Pancreas (tissue), 10 donors: ENCODE data around the gene EVC. TPM values are rescaled to one million over a fixed set of nuclear protein-coding genes. Genes with fewer than 3 reads are reported as not detected.

ENCODE experiments used
- ATAC-seq, 4 donors: fragments of 200-7000 bp; cut with Tn5 transposase; one replicate each; pipeline versions ENCODE4 v1.8.0 to v1.9.1; 2020; ENCODE audit warnings: mild to moderate bottlenecking in 4 of 4, moderate library complexity in 4 of 4
- DNase-seq, 6 donors: peaks; one replicate each; pipeline ENCODE4 v3.0.0-alpha.2; 2020
- FAIRE-seq: peaks from 2 replicates; lab custom pipeline; 2012; peaks lifted over from hg19 to GRCh38; lab: Jason Lieb, UNC
- H3K27ac ChIP-seq, 4 donors: fragments of 200-600 bp; sonication (generic); 1 replicate in 3 of 4; 2 replicates in 1 of 4; pipeline versions ENCODE4 v1.5.0 to v1.8.0; 2020
- H3K27me3 ChIP-seq, 4 donors: fragments of 200-600 bp; one replicate each; pipeline ENCODE4 v1.8.0; 2021
- H3K36me3 ChIP-seq, 3 donors: fragments of 200-600 bp; sonication (generic) in 1 of 3; one replicate each; pipeline versions ENCODE4 v1.5.0 to v1.8.0; 2020 to 2021
- H3K4me1 ChIP-seq, 3 donors: fragments of 200-600 bp; one replicate each; pipeline ENCODE4 v1.8.0; 2021
- H3K4me3 ChIP-seq, 4 donors: fragments of 200-600 bp; sonication (generic) in 2 of 4; one replicate each; pipeline versions ENCODE4 v1.5.0 to v1.8.0; 2020 to 2021
- H3K9me3 ChIP-seq, 4 donors: fragments of 200-600 bp; one replicate each; pipeline ENCODE4 v1.8.0; 2021
- CTCF ChIP-seq, 4 donors: fragments of 200-600 bp; sonication (generic) in 3 of 4; IDR thresholded peaks; one replicate each; pipeline versions ENCODE4 v1.5.0 to v1.8.0; 2021; ENCODE audit warnings: antibody characterized with exemption in 4 of 4
- WGBS, 2 donors: extraction: QIAGEN DNeasy Blood & Tissue Kit; methylation state at CpG; one replicate each; pipeline ENCODE4 v1.1.7; 2013; 5-methylcytosine and 5-hydroxymethylcytosine counted together
- intact Hi-C, 3 donors: fragments of 100-400 bp; cut with DNase I; formaldehyde crosslinking; loops; one replicate each; pipeline versions ENCODE4 v1.11.1 to v1.14.2; 2022
- polyA plus RNA-seq, 2 donors: library from polyadenylated mRNA; stranded (reverse); fragments of 200-250 nt; gene quantifications; one replicate each; pipeline ENCODE4 v1.2.3, GENCODE V29; 2013
- total RNA-seq, 6 donors: library from RNA; stranded (reverse); fragmentation: NEBNext Ultra II Directional in 4 of 6; extraction: Animal tissue kit (Norgen Biotek cat#: 25700) in 4 of 6; gene quantifications; one replicate each; pipeline versions ENCODE4 v1.2.1 to v1.2.4, GENCODE V29; 2021 to 2023
- donor health status: healthy with polysubstance abuse.
- donor health status: DM: no; HTN: no; CAD: no; lungs with moderate emphysema.
- donor health status: DM: no; HTN: no; CAD: no.
- donor health status: control.
- donor health status: control.
- donor health status: Bipolar disorder and iron deficiency.
- donor health status: DM: yes; HTN: yes; CAD: no.
- donor health status: DM: no; HTN: no; CAD: no.
- donor health status: DM: no; HTN: no; CAD: no.
- donor health status: DM: yes; HTN: yes; CAD: no.

Gene EVC
- total and polyA plus RNA-seq, 8 donors = 2.8 to 17.8 (median 11.9) TPM

- intact Hi-C loops = no loop called here
- Histone ChIP-seq H3K27me3 (no peaks in the 10 kb centered on the region), H3K36me3 (no peaks in the 10 kb centered on the region), H3K9me3 (no peaks in the 10 kb centered on the region), H3K4me3 (no peak overlapping the region), H3K4me1 (no peaks in the 10 kb centered on the region), H3K27ac (no peak overlapping the region)
- no peak for TF ChIP-seq CTCF (IDR thresholded peaks at IDR 0.05)
- ATAC-seq = no peak
- WGBS, 2 donors = 55 to 66% methylated on average over 2 of the region's 2 CpGs
- no peak for FAIRE-seq
- no peak for DNase-seq
Measured at GRCh38 chr4:5857199-5857598, 146.2 kb downstream of the EVC start.

- H3K4me1 ChIP-seq = no peaks in the 10 kb centered on the region
- H3K36me3 ChIP-seq = no peaks in the 10 kb centered on the region
- intact Hi-C loops = no loop called here
- DNase-seq (no peak), ATAC-seq (no peak), FAIRE-seq (no peak)
- H3K27ac ChIP-seq = no peak overlapping the region
- WGBS, 2 donors = 64 to 72% methylated on average over 16 of the region's 16 CpGs
- H3K9me3 ChIP-seq = no peaks in the 10 kb centered on the region
- no peak for TF ChIP-seq CTCF (IDR thresholded peaks at IDR 0.05)
- no peak overlapping the region for H3K4me3 ChIP-seq
- H3K27me3 ChIP-seq = no peaks in the 10 kb centered on the region
Measured at GRCh38 chr4:5858020-5858769, 147.2 kb downstream of the EVC start.

GRCh38 chr4:5863461-5864113 lies 152.6 kb downstream of the EVC start:
- Histone ChIP-seq H3K4me3 (no peak overlapping the region), H3K4me1 (no peaks in the 10 kb centered on the region), H3K36me3 (no peaks in the 10 kb centered on the region), H3K27ac (no peak overlapping the region), H3K27me3 (no peaks in the 10 kb centered on the region), H3K9me3 (no peaks in the 10 kb centered on the region)
- no peak for FAIRE-seq
- TF ChIP-seq CTCF (IDR thresholded peaks at IDR 0.05) = no peak
- no peak for DNase-seq
- ATAC-seq = peak in 2 of 4 donors; percentile 24 to 71
- intact Hi-C loops = no loop called here
- WGBS, 2 donors = 46 to 48% methylated on average over 15 of the region's 15 CpGs

Other genes with a start within 250 kb of the EVC start
- 1 to 10 TPM; 1.2 to 4.2 (median 1.9) TPM for gene EVC2, start 2.6 kb upstream of the EVC start, total RNA-seq
- gene EVC2, start 2.6 kb upstream of the EVC start, polyA plus RNA-seq = 1 to 10 TPM; 1.8 to 2.6 TPM
- gene CRMP1, start 181.9 kb downstream of the EVC start, total RNA-seq = 1 to 10 TPM in 3 of 6 donors, under 1 TPM in 3; 0.69 to 3.5 (median 1.4) TPM
- 10 to 100 TPM in 1 of 2 donors, 1 to 10 TPM in 1; 4.6 to 21.4 TPM for gene CRMP1, start 181.9 kb downstream of the EVC start, polyA plus RNA-seq